Raji (cell line): ENCODE results near the gene CMTM8.

ENCODE experiments used
- POLR2A ChIP-seq: IDR thresholded peaks from 2 replicates; pipeline ENCODE4 v1.6.1; 2011; ENCODE audit warnings: low read depth, low read length, control low read depth; ENCODE audit not compliant: insufficient read depth

The CMTM8 gene, protein sequence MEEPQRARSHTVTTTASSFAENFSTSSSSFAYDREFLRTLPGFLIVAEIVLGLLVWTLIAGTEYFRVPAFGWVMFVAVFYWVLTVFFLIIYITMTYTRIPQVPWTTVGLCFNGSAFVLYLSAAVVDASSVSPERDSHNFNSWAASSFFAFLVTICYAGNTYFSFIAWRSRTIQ

DNA sequence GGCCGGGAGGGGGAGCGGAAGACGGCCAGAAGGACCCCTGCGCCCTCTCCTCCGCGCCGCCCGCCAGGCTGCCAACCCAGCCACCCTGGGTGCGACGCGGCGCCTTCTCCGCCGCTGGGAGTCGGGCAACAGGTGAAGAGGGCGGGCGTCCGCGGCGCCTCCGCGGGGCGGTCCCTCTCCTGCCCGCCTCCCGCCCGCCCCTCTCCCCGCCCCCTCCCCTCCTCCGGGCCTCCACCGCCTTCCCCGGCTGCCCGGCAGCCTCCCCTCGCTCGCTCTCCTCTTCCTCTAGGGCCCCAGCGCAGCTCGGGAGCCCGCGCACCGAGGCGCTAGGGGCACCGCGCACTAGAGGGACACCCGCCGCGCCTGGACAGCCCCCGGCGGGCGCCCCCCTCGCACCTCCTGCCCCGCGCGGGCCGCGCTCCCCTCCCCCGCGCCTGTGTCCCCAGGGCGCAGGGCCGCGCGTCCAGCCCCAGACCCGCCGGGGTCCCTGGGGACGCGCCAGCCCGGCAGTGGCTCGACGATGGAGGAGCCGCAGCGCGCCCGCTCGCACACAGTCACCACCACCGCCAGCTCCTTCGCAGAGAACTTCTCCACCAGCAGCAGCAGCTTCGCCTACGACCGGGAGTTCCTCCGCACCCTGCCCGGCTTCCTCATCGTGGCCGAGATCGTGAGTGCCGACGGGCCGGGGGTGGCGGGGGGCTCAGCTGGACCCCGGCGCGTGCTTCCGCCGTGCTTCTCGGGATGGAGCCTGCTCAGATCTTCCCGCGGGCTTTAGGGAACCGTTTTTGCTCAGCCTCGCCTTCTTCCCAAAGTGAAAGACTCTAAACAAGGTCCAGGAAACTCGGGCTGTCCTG is at the start of gene CMTM8:
TSS of gene CMTM8 (plus strand) at position 228 of the 854 bp plus-strand sequence. CDS start at position 521, 293 bp downstream.
- TF ChIP-seq POLR2A = peak; percentile 44

DNA sequence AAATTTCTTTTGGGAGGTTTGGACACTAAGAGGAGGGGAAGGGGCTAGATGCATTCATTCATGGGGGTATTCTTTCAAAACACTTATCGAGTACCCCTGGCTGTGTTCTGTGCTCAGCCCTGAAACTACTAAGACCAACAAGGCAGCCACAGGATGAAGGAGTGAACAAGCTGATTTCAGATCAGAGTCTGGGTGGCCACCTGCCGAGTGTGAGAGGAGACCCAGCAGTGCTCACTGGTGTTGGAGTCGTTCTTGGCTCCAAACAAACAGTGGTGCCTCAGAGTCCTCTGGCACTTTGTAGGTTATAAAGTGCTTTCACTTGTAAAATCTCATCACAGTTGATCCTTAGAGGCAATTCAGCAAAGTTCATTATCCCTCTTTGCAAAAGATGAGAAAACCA is 48.8 kb upstream of the CMTM8 start:
- TF ChIP-seq POLR2A = no peak

DNA sequence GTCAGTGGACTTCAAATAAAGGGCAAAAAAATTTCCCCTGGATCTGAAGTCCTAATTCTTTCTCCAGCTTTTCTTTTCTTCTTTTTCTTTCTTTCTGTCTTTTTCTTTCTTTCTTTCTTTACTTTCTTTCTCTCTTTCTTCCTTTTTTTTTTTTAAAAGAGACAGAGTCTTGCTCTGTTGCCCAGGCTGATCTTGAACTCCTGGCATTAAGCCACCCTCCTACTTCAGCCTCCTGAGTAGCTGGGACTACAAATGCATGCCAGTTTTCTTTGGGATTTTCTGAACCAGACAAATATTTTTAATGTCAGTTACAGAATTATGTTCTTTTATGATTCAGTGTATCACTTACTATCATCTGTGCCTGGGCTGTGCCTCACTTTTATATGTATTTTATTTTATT is 45.4 kb upstream of the CMTM8 start:
- no peak for TF ChIP-seq POLR2A

DNA sequence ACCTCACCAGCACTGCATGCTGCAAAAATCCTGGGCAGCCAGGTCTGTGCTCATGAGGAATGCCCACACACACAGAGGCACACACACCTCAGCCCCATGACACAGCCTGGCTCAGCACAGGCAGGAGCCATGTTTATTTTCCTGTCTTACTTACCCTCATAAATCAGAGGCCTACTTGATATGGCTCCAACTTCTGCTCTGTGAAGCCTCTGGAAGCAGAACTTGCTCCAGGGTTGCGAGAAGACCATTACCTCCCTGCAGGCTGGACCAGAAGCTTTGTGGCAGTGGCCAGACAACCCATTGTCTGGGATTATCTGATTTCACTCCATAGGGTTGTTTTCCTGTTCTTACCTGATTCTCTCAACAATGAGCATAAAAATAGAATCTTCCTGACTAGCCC is 43.8 kb upstream of the CMTM8 start:
- no peak for TF ChIP-seq POLR2A

DNA sequence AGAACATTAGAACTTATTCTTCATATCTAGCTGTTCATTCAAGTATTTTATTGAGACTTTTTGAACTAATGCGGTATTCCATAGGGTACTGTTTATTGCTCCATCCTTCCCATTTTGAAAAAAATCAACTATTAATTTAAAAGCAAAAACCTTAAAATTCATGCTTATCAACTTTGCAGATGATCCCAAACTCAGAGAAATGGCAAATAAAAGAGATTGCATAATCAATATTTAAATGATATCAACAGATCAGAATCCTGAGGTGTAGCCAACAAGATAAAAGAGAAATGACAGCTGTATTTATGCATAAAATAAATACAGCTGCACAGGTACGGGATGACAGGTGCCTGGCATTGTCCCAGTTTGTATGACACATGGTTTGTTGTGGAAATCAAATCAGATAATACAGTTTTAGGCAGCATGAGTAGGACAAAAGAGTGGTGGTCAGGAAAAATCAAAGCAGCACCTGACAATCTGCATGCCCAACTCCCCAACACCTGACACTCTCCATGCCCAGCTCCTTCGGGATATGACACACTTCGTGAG is 42.4 kb upstream of the CMTM8 start:
- no peak for TF ChIP-seq POLR2A

DNA sequence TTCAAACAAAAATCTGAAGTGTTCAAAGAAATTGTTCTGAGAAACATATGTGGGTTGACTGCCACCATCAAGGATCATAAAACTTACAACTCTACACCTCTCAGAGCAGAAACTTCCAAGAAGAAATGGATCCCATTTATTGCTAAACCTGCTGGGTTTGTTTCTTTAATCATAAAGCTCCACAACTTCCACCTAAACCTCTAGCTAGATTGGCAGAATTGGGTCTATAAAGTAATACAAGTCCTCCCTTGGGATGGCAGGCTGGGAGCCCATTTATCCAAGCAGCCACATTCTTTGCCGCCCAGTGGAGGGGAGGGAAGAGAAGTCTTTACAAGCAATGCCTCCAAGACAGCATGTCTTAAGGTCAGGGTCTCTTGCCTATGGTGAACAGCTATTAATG is 40.5 kb upstream of the CMTM8 start:
- TF ChIP-seq POLR2A = no peak

DNA sequence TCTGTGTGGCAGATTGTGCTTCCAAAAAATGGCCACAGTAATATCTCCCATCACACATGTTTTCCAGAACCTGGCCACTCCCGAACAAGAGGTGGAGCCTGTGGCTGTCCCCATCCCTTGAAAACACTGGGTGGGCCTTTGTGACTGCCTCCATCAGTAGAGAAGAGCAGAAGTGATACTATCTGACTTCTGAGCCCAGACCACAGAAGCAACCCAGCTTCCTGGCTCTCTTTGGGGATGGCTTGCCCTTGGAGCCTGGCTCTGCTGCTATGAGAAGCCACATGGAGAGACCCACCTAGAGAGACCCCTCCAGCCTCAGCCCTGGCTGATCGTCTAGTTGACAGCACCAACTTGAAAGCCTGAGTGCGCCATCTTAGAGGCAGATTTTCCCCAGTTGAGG is 39.8 kb upstream of the CMTM8 start:
- no peak for TF ChIP-seq POLR2A

DNA sequence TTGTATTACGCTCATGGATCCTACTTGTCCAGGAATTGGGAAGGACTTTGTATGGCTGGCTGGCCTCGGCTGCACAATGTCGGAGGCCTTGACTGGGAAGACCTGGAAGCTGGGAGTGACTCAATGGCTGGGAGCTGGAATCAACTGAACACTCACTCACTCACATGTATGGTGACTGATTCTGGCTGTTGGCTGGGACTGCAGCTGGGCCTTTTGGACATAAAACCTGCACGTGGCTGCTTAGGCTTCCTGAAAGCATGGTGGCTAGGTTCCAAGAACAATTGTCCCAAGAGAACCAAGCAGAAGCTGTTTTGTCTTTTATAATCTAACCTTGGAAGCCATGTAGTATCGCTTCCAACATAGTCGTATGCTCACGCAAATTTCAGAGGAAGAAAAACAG is 38.0 kb upstream of the CMTM8 start:
- no peak for TF ChIP-seq POLR2A

DNA sequence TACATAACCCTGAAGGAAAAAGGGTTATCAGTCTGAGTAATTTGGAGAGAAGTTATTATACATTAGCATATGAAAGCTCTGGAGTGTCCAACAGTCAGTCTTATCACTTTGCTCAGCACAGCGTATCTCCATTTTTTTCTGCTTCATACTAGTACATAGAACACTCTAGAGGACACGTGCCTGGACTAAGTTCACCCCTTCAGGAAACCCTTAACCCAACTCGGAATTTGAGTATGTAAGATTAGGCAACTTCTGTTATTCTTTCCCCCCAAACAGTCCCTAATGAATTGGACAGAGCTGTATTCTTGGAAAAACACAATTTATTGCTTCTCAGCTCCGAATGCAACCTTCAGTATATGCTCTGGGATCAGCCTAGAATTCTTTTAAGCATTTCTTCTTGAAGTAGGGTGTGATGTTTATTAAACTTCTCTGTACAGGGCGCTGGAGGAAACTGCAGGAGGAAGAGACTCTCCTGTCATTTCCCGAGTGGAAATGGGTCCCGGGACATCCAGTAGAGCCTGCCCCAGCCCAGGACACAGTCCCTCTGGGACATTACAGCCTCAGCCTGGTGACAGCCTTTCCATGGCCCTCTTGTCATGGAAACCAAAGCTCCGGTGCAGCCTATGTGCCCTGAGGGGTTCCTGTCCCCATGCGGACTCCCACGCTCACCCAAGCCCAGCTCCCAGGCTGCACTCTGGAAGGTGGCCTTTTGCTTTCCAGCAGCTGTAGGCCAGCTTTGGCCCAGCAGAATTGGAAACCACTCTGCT is 37.3 kb upstream of the CMTM8 start:
- TF ChIP-seq POLR2A = no peak

DNA sequence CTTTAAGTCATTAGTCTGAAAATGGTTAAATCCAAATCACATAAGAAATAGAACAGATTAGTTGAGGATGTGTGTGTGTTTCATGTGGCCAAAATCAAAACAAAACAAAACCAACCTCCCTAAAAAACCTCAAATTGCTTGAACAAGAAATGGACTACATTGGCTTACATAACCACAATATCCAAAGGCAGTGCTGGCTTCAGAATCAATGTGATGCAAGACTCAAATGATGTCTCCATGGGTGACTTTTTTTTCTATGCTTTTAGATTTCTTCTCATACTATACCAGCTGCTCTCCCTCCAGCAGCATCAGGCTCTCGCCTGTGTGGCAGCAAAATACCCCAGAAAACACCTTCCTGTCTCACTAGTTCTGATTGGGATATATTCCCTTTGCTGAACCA is 36.0 kb upstream of the CMTM8 start:
- no peak for TF ChIP-seq POLR2A

DNA sequence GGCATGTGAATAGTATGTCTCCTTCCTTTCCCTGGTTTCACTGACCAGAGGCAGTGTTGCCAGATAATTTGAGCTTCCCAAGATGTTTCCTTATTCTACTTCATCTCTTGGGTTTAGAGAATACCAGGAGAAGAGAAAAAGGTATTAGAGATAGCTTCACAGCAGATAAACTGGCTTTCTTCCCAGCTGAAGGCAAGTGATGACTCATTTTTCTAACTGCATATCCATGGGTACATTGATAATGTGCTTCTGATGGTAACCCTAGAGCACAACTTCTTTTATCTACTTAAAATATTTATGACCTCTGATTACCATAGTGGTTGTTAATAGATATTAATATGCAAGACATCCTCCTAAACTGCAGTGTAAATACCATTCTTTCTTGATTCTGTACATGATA is 34.6 kb upstream of the CMTM8 start:
- TF ChIP-seq POLR2A = no peak

DNA sequence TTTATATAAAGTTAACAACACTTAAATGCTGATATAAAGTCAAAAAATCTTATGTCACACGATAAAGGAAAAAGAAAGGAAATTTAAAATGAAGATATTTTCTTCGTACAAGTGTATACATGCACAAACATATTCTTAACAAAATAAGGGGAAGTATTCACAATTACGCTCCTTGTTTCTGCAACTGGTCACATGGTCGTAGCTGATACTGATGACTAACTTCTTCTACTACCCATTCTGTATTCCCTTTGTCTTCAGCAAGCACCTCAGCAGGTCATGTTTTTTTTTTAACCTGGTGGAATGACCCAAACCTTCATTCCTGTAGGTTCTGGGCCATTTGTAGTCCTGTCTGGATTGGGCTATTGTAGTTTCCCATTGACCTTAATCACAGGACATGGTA is 30.0 kb upstream of the CMTM8 start:
- TF ChIP-seq POLR2A = no peak

DNA sequence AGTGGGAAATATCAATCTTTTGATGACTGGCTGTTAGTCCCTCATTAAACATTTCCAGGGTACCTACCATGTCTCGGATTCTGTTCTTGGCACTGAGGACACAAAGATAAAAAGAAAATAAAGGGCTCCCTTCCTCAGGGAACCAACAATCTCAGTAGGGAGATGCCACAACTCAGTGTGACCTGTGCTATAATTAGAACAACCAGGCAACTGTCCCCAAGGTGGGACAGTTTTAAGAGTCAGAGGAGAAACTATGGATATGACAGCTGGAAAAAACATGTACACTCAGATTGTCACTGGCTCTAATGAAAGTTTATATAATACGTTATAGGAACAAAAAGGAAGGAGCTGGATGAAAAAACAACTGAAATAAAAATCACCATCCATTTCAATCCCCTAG is 23.3 kb upstream of the CMTM8 start:
- TF ChIP-seq POLR2A = no peak

DNA sequence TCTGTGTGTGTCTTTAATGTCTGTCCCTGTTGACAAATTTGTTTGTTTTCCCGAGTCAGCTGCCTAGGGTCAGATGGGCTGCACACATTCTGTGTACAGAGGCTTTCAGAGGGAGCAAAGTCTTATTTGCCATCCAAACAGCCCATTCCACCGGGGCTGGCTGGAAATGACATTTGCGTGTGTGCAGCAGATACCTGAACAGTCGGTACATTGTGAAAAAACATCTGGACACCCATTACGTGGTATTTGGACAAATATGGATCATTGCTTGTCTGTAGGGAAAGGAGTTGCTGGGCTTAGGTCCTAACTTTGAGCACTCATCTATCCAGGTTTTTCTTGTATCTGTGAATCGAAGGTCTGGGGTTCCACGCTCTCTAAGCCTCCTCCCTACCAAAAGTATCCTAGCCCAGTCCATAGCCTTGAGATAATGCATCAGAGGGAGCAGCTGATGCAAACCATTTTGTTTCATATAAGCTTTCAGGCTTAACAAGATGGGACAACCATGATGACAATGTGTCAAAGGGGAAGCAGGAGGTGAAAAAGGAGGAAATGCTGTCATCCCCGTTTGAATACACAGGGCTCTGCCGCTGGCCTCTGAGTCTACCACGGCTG is 22.2 kb upstream of the CMTM8 start:
- no peak for TF ChIP-seq POLR2A

DNA sequence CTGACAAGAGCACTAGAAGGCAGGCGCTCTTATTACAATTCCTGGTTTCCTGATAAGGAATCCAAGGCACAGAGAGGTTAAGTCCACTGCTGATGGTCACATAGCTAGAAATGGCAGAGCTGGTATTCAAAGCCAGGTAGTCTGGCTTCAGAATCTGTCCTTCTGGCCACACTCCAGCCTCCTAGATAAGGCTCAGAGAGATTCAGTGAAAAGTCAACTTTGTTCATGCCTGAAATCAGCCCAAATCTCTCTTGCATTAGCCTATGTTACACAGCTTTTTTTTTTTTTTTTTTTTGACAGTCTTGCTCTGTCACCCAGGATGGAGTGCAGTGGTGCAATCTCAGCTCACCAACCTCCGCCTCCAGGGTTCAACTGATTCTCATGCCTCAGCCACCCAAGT is 21.1 kb upstream of the CMTM8 start:
- TF ChIP-seq POLR2A = no peak
